Calu3 (cell line): Measurements from ENCODE around the gene SMIM44. TPM values are rescaled to one million over a fixed set of nuclear protein-coding genes. Genes with fewer than 3 reads are reported as not detected.
"Not testable (repeated sequence)": the region's sequence is repeated elsewhere in the genome, so short reads cannot be mapped to it uniquely, and the experiment has no call there.

Source experiments
- BruUV-seq: library from RNA; stranded (reverse); fragments of 400-500 nt; replicated peaks from 2 replicates; lab custom pipeline; 2021; lab: Mats Ljungman, UMichigan
- CTCF ChIA-PET: fragments of 300-600 bp; sonication (Branson Sonifier 250); formaldehyde crosslinking; loops from one replicate; lab custom pipeline; 2022; ENCODE audit warnings: antibody characterized with exemption; lab: Charles Lee
- DNase-seq: peaks from one replicate; pipeline ENCODE4 v3.0.0; 2022
- H3K27ac Mint-ChIP-seq: one replicate; pipeline ENCODE4 v1.8.0; 2022; ENCODE audit warnings: mixed read lengths; ENCODE audit not compliant: unreplicated experiment
- H3K27me3 Mint-ChIP-seq: one replicate; pipeline ENCODE4 v1.8.0; 2022; ENCODE audit warnings: mixed read lengths; ENCODE audit not compliant: unreplicated experiment
- H3K36me3 Mint-ChIP-seq: one replicate; pipeline ENCODE4 v1.8.0; 2022; ENCODE audit warnings: mild to moderate bottlenecking, moderate library complexity, mixed read lengths; ENCODE audit not compliant: insufficient read depth, unreplicated experiment
- H3K4me1 Mint-ChIP-seq: one replicate; pipeline ENCODE4 v1.8.0; 2022; ENCODE audit warnings: mild to moderate bottlenecking, low read depth, mixed read lengths; ENCODE audit not compliant: unreplicated experiment
- H3K4me3 Mint-ChIP-seq: one replicate; pipeline ENCODE4 v1.8.0; 2022; ENCODE audit warnings: mild to moderate bottlenecking, low read depth, moderate library complexity, mixed read lengths; ENCODE audit not compliant: unreplicated experiment
- H3K9me3 Mint-ChIP-seq: one replicate; pipeline ENCODE4 v1.8.0; 2022; ENCODE audit warnings: low read depth, mixed read lengths; ENCODE audit not compliant: unreplicated experiment
- intact Hi-C: fragments of 100-400 bp; cut with micrococcal nuclease; formaldehyde crosslinking; loops from one replicate; pipeline ENCODE4 v1.10.0; 2022; ENCODE audit not compliant: unreplicated experiment
- total RNA-seq: library from RNA; stranded (reverse); gene quantifications from 2 replicates; pipeline ENCODE4 v1.2.3, GENCODE V29; 2022
- TF ChIP-seq, protein P1 (sequence below): fragments of 200-600 bp; IDR thresholded peaks from one replicate; pipeline ENCODE4 v1.8.0; 2022; ENCODE audit warnings: antibody characterized with exemption; ENCODE audit not compliant: unreplicated experiment

SMIM44 gene
- total RNA-seq, 1 experiment from 2014 or later, result not detected

DNA sequence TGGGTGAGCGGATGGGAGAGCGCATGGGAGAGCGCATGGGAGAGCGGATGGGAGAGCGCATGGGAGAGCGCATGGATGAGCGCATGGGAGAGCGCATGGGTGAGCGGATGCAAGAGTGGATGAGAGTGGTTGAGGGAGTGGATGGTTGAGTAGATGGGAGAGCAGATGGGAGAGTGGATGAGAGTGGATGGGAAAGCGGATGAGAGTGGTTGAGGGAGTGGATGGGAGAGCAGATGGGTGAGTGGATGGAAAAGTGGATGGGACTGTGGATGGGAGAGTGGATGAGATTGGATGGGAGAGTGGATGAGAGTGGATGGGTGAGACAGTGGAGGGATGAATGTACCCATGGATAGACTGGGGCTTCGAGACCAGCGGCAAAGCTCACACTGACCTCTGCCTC lies 47.1 kb upstream of the SMIM44 start:
- TF ChIP-seq, protein P1, sequence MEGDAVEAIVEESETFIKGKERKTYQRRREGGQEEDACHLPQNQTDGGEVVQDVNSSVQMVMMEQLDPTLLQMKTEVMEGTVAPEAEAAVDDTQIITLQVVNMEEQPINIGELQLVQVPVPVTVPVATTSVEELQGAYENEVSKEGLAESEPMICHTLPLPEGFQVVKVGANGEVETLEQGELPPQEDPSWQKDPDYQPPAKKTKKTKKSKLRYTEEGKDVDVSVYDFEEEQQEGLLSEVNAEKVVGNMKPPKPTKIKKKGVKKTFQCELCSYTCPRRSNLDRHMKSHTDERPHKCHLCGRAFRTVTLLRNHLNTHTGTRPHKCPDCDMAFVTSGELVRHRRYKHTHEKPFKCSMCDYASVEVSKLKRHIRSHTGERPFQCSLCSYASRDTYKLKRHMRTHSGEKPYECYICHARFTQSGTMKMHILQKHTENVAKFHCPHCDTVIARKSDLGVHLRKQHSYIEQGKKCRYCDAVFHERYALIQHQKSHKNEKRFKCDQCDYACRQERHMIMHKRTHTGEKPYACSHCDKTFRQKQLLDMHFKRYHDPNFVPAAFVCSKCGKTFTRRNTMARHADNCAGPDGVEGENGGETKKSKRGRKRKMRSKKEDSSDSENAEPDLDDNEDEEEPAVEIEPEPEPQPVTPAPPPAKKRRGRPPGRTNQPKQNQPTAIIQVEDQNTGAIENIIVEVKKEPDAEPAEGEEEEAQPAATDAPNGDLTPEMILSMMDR, result no peak
- intact Hi-C loops, result no loop called here
- CTCF ChIA-PET, result no interaction called here
- Mint-ChIP-seq H3K4me3 (no peak overlapping the region), H3K27me3 (no peaks in the 10 kb centered on the region), H3K4me1 (no peaks in the 10 kb centered on the region), H3K36me3 (peaks cover 33% of the 10 kb centered on the region), H3K27ac (no peak overlapping the region), H3K9me3 (no peaks in the 10 kb centered on the region)
- no TSS peak for BruUV-seq
- DNase-seq, result no peak

GRCh38 chr19:3529299-3529698 lies 46.1 kb upstream of the SMIM44 start:
- H3K27me3 Mint-ChIP-seq, CTCF ChIA-PET, H3K9me3 Mint-ChIP-seq: not testable (repeated sequence)

GRCh38 chr19:3528539-3529211 lies 45.4 kb upstream of the SMIM44 start:
- TF ChIP-seq, protein P1, result no peak
- no peak overlapping the region for H3K27ac Mint-ChIP-seq
- CTCF ChIA-PET, result interaction anchor here (0.6 kb wide), 1 partner anchor 161 kb away, joined by 3 read pairs; no protein-coding TSS in a partner anchor
- no peaks in the 10 kb centered on the region for H3K4me1 Mint-ChIP-seq
- no peak for DNase-seq
- H3K36me3 Mint-ChIP-seq, result peaks cover 25% of the 10 kb centered on the region
- H3K4me3 Mint-ChIP-seq, result no peak overlapping the region
- no peaks in the 10 kb centered on the region for H3K9me3 Mint-ChIP-seq
- no TSS peak for BruUV-seq
- intact Hi-C loops, result no loop called here
- H3K27me3 Mint-ChIP-seq, result no peaks in the 10 kb centered on the region

More at GRCh38 chr19:3529299-3529698, 46.1 kb upstream of the SMIM44 start:
- H3K27ac Mint-ChIP-seq, intact Hi-C loops, DNase-seq, BruUV-seq, H3K4me3 Mint-ChIP-seq, H3K4me1 Mint-ChIP-seq: not testable (repeated sequence)
- peaks cover 22% of the 10 kb centered on the region for H3K36me3 Mint-ChIP-seq

DNA sequence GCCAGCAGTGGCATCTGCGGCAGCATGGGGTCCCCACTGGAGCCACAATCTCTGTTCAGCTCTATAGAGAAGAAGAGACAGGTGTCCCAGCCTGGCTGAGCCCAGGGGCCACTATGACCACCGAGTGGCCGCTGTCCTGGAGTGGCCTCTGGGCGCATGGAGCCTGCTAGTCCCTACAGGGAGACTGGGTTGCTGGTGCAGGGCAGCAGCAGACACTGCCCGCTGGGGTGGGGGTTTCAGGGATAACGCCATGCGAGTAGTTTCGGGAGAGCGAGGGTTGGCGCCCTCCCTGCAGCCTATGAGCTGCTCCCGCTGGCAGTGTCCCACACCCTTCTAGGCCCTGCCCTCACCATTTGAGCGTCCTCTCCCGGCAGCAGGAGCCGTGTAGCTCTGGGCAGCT lies 44.8 kb upstream of the SMIM44 start:
- BruUV-seq, result no TSS peak
- peaks cover 21% of the 10 kb centered on the region for H3K36me3 Mint-ChIP-seq
- H3K9me3 Mint-ChIP-seq, result no peaks in the 10 kb centered on the region
- H3K27ac Mint-ChIP-seq, result no peak overlapping the region
- H3K27me3 Mint-ChIP-seq, result no peaks in the 10 kb centered on the region
- H3K4me3 Mint-ChIP-seq, result no peak overlapping the region
- DNase-seq, result no peak
- CTCF ChIA-PET, result interaction anchor here (0.6 kb wide), 2 partner anchors 30 to 162 kb away, joined by 3 read pairs; no protein-coding TSS in a partner anchor
- H3K4me1 Mint-ChIP-seq, result no peaks in the 10 kb centered on the region
- TF ChIP-seq, protein P1, result no peak
- intact Hi-C loops, result no loop called here
